SKM-1 (cell line): ENCODE data around the gene NRN1L.
"Not testable (repeated sequence)": the region's sequence is repeated elsewhere in the genome, so short reads cannot be mapped to it uniquely, and the experiment has no call there.

Experiments used
- DNase-seq: peaks from one replicate; lab custom pipeline; 2025; ENCODE audit not compliant: unreplicated experiment; lab: John Stamatoyannopoulos, UW

NRN1L gene

GRCh38 chr16:67884684-67885083, at the start of gene NRN1L:
Gene NRN1L, plus strand, starts transcription at chr16:67884885. Its CDS starts 19 bp downstream, at chr16:67884904.
- no peak for DNase-seq

GRCh38 chr16:67837190-67837589, 47.5 kb upstream of the NRN1L start:
- DNase-seq = not testable (repeated sequence)

- no peak for DNase-seq
Measured at GRCh38 chr16:67837811-67838210, 46.9 kb upstream of the NRN1L start.

- no peak for DNase-seq
Measured at GRCh38 chr16:67841198-67841815, 43.4 kb upstream of the NRN1L start.

DNA sequence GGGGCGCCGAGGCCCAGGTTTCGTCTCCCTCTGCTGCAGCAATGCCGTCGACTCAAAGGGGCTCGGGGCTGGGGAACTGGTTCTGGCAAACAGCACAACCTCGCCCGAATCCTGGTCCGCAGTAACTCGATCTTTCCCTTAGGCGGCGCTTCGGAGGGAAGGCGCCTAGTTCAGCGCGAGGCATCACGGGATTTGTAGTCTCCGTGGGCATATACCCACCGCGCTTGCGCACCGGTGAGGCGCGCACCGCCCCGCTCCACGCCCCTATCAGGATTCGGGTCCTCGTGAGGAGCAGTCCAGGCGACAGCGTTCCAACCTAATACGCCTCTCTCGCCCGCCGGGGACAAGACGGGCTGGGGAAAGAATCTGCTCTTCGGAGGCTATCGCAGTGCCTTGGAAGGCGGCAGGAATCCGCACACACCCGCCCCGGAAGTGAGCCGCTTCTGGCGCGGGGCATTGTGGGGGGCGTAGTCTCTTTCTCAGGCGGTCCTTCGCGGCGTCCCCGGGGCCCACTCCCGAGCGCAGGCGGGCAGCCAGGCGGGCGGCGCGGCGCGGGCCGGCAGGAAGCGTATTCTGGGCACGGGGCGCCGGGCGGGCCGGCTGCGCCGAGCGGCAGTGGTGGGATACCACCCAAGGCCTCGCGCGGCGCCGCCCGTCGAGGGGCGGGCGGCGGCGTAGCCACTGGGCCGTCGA, 42.7 kb upstream of the NRN1L start, which contains the start of gene THAP11:
THAP11 (plus strand) TSS at position 505 of the 693 bp plus-strand sequence. CDS start 235 bp downstream, outside the sequence.
- DNase-seq = peak; percentile 92

- DNase-seq = no peak
Measured at GRCh38 chr16:67842509-67843342, 42.0 kb upstream of the NRN1L start.

DNA sequence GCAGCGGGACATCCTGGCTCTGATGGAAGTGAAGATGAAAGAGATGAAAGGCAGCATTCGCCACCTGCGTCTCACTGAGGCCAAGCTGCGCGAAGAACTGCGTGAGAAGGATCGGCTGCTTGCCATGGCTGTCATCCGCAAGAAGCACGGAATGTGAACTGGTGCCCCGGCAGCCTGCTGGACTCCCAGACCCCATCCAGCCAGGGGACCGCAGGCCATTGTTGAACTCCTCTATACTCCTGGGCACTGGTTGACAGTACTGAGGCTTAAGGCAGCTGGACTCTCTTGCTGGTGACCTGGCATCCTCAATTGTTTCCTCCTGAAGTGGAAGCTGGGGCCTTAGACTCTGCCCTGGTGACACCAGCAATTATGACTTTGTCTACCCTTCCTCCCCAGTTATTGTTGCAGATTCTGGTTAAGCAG, 41.3 kb upstream of the NRN1L start:
- DNase-seq = no peak

DNA sequence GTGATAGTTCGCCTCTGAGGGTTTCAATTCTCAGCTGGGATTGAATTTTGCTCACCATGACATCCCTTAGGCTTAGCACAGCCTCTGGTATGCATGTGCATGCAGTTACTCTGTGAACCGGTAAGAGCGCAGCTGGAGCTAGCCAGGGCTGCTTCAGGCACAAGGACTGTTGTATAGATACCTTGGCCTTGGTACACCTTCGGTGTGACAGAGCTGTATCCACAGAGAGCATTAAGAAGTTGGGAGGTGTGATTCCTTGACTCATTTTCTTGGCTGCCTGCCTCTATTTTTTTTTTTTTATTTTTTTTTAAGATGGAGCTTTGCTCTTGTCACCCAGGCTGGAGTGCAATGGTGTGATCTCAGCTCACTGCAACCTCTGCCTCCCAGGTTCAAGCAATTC, 40.2 kb upstream of the NRN1L start:
- no peak for DNase-seq

DNA sequence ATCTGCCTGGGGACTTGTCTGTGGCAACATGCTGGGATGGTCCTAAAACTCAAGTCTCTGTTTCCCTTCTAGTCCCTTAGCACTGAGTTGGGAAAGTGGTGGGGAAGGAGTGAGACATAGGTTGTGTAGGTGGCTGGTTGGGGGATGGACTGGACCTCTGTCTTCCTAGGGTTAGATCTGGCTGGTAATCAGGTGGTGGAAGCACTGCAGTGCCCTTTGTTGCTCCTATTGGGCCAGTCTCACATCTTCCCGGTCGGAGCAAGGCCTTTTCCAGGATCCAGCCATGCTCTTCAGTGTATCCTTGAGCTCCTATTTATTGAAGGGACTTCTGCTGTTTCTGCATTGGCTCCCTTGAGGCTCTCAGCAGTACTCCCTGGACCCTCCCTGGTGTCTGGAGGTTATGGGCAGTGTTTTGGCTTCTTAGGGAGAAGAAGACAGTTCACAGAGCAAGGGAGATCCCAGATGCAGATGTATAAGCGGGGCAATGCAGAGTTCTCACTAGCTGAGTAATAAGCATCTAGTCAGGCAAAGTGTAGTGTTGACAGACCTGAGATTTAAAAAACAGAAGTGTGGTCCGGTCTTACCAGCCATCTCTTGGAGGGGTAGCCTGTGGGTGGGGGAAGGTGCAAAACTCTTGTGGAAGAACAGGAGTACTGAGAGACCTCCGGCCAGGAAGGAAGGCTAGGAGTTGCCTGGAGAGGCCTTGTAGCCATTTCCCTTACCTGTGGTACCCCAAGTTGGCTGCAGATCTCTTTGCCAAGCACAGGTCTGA, 39.2 kb upstream of the NRN1L start:
- no peak for DNase-seq

- DNase-seq = no peak
Measured at GRCh38 chr16:67846063-67846319, 38.7 kb upstream of the NRN1L start.

DNA sequence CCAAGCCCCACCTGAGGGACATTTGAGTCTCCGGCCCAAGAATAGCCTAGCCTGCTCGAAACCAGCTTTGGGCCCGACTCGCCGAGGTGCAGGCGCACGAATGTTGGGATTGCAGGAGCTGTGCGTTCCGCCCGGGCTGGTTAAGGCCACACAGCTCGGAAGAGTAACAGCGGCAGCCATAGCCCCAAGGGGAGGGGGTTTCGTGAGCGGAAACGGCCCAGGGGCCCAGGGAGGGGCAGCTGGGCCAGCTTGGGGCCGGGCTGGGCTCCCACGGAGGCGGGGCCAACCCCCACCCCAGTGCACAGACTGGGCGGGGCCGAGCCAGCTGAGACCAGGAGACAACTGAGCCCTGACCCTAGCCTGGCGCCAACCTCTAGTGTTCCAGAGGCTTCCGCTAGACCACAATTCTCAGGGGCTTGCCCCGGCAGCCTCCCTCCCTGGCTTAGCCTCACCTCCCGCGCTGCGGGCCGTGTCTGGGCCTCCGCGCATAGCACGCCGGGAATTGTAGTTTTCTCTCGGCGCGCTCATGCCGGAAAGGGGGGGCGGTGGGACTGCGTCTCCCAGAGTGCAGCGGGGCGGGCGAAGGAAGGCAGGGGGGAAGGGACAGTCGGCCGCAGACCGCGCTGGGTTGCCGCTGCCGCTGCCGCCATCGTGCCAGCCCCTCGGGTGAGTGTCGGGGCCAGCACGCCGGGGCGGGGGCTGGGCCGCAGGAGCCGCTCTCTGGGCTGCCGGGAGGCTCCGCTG, 38.2 kb upstream of the NRN1L start, which contains the start of gene NUTF2:
NUTF2 (plus strand) TSS at position 614 of the 744 bp plus-strand sequence. CDS start 18,198 bp downstream, outside the sequence.
- peak; percentile 94 for DNase-seq

GRCh38 chr16:67847064-67847861, 37.4 kb upstream of the NRN1L start, which contains the start of gene CENPT:
Gene CENPT, minus strand, starts transcription at chr16:67847693. Its CDS starts 13,834 bp downstream, at chr16:67833859.
- DNase-seq = no peak

DNA sequence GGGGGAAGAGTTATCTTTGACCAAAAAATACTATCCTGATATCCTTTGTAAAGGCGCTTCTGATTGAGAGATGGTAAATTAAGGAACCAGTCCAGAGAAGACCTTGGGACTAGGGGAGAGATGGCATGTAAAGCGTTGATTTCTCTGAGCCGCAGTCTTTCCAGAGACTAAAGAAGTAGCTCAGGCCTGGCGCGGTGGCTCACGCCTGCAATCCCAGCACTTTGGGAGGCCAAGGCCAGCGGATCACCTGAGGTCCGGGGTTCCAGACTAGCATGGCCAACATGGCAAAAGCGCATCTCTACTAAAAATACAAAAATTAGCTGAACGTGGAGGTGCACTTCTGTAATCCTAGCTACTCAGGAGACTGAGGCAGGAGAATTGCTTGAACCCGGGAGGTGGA, 36.6 kb upstream of the NRN1L start:
- DNase-seq = no peak

- DNase-seq = no peak
Measured at GRCh38 chr16:67853670-67854069, 31.0 kb upstream of the NRN1L start.

DNA sequence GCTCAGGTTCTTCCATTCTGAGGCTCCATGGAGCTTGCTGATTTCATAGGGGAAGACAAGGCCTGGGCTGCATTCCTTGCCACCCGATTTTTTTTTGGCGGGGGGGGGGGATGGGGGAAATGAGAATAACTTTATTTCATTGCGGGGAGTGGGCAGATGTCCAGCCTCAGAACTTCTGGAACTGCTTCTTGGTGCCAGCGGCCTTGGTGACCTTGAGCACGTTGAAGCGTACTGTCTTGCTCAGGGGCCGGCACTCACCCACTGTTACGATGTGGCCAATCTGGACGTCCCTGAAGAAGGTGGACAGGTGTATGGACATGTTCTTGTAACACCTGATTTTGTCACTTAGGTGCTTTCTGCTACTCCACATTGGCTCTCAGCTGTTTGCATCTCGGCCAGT, 28.9 kb upstream of the NRN1L start:
- no peak for DNase-seq

DNA sequence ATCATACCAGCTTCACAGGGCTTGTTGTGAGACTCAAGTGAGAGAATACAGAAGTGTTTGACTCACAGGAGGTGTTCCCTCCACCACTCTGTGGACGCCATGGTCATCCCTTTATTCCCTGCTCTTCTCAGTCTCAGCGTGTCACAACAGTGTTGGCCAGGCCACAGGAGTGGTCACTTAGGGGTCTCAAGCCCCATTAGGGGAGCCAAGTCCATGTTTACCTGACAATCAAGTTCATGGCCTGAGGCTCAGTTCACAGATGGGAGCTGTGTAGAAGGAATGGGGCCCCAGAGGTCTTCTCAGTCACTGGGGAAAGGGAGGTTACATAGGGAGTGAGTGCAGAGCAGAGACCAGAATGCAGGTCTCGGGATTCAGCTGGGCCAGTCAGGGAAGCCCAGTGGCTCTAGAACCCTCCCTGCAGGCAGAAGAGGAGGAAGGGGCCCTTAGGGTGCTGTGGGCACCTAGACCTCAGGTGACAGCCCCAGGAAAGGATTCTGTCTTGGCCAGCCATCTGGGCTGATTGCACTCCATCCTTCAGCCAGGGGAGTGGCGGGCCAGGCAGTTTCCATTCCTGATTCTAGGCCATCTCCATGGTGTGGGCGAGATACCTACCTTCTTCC, 27.6 kb upstream of the NRN1L start:
- no peak for DNase-seq

DNA sequence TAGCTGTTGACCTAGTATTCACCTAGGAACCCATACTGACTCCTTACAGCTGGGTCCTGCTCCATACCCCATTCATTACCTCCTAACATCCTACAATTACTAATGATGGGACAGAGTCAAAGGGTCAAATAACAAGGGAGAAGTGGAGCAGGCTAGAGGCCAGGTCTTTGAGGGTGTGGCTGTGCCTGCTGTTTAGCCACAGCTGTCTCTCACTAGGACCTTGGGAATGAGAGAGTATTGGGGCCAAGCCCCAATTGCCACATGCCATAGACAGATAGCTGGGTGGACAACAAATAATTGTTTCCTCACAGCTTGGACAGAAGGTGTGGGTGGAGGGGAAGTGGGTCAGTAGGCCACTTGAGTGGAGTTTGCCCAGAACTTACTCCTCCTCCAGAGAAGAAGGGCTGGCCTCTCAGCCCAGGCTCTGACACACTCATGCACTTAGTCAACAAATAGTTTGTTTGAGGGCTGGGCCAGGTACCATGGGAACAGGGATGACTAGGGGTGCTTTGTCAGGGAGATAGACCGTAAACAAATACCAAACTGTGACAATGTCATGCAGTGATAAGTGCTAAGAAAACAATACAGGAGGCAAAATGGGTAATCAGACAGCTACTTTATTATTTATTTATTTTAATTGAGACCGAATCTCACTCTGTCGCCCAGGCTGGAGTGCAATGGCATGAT, 27.0 kb upstream of the NRN1L start:
- DNase-seq = no peak

DNA sequence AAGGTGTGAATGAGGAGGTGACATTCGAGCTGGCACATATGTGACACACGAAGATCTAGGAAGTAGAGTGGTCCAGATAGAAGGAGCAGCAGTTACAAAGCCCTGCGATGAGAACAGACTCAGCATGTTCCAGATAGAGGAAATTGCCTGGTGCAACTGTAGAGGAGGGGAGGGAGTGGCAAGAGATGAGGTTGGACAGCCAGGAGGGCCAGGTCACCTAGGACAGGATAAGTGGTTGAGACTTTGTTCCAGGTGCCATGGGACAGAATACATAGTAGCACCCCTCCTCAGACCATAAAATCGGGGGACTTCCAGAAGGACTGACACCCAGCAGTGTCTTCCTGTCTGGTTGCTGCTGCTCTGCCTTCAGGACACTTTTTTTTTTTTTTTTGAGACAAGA, 26.2 kb upstream of the NRN1L start:
- DNase-seq = no peak
